GDM1 (cell line): ENCODE measurements around the gene CKM.
"Not testable (repeated sequence)": the region's sequence is repeated elsewhere in the genome, so short reads cannot be mapped to it uniquely, and the experiment has no call there.

Experiments used
- DNase-seq: peaks from one replicate; lab custom pipeline; 2025; lab: John Stamatoyannopoulos, UW

Gene CKM

GRCh38 chr19:45320997-45321775, 1.5 kb downstream of the CKM start:
- no peak for DNase-seq

DNA sequence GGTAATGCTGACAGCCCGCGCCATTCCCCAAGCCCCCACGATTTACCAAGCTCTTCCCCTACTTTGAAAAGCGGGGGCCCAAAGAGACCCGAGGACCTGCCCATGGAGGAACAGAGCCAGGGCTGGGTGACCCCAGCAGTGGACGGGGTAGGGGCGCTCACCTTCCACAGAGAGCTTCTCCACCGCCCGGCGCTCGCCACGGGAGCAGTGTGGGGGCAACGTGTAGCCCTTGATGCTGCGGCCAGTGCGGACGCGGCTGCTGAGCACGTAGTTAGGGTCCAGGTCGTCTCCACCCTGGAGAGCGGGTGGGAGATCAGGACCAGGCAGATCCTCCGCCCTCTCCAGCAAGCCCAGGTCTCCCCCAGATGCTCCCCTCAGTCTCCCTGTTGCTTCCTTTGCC, 7.4 kb downstream of the CKM start:
- no peak for DNase-seq

GRCh38 chr19:45314708-45315245, 7.9 kb downstream of the CKM start:
- DNase-seq: no peak

DNA sequence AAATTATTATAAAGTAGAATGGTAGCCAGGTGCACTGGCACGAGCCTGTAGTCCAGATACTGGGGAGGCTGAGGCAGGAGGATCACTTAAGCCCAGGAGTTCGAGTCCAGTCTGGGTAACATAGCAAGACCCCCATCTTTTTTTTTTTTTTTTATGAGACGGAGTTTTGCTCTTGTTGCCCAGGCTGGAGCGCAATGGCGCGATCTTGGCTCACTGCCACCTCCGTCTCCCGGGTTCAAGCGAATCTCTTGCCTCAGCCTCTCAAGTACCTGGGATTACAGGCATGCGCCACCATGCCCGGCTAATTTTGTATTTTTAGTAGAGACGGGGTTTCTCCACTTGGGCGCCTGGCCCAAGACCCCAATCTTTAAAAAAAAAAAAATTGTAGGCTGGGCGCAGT, 10.4 kb downstream of the CKM start:
- not testable (repeated sequence) for DNase-seq

DNA sequence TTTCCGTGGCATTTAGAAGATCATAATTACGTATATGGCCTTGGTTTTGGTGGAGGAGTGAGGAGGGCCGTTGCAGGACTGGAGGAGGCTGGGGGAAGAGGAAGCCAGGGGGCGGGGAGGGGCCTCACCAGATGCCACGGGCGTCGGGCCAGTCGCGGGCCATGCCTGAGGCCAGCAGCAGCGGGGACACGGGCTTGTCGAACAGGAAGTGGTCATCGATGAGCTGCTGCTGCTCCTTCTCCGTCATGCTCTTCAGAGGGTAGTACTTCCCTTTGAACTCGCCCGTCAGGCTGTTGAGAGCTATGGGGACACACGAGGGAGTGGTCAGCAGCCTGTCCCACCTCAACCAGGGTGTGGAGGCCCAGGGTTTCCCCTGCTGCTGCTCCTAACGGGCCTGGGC, 11.1 kb downstream of the CKM start:
- DNase-seq: peak; percentile 14

DNA sequence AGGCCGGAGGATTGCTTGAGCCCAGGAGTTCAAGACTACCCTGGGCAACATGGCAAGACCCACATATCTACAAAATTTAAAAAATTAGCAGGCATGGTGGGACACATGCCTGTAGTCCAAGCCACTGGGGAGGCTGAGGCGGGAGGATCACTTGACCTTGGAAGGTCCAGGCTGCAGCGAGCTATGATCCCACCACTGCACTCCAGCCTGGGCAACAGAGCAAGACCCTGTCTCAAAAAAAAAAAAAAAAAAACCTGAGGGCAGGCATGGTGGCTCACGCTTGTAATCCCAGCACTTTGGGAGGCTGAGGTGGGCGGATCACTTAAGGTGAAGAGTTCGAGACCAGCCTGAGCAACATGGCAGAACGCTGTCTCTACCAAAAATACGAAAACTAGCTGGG, 13.4 kb downstream of the CKM start:
- not testable (repeated sequence) for DNase-seq

GRCh38 chr19:45307361-45307760, 15.3 kb downstream of the CKM start:
- DNase-seq: no peak

DNA sequence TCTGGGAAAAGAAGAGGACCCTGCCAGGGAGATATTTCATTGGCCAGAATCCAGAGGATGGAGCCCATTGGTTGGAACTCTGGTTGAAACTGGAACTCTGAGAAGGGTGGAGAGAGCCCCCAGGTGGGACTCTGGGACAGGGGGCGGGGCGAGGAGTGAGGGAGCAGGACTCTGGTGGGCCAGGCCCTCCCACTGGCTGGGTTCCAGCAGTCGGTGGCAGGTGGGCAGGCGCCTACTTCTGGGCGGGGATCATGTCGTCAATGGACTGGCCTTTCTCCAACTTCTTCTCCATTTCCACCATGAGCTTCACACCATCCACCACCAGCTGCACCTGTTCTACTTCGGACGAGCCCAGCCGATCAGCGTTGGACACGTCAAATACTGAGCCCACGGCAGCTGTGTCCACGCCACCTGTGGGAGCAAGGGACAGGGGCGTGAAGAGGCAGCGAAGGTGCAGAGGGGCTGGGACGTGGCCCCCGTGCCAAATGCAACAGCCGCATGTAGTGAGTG, 16.1 kb downstream of the CKM start:
- no peak for DNase-seq

DNA sequence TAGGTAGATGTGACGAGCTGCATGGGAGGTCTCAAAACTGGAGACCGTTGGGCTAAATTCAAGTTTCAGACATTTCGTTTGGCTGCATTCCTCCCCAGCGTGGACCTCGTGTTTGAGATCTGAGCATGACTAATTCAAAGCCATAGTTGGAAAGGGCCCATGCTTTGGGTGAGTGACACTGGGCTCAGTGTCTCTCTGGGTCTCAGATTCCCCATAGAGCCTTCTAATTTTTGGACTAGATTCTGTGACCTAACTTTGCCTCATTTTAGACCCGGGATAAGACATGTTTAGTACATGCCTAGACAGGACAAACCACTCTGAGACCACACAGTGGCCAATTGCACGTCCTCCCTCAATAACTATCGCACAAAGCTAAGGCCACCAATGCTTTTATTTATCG, 16.6 kb downstream of the CKM start:
- DNase-seq: no peak

GRCh38 chr19:45305421-45305820, 17.3 kb downstream of the CKM start:
- DNase-seq: no peak

GRCh38 chr19:45305007-45305406, 17.7 kb downstream of the CKM start:
- DNase-seq: no peak

GRCh38 chr19:45304141-45304926, 18.3 kb downstream of the CKM start:
- no peak for DNase-seq

DNA sequence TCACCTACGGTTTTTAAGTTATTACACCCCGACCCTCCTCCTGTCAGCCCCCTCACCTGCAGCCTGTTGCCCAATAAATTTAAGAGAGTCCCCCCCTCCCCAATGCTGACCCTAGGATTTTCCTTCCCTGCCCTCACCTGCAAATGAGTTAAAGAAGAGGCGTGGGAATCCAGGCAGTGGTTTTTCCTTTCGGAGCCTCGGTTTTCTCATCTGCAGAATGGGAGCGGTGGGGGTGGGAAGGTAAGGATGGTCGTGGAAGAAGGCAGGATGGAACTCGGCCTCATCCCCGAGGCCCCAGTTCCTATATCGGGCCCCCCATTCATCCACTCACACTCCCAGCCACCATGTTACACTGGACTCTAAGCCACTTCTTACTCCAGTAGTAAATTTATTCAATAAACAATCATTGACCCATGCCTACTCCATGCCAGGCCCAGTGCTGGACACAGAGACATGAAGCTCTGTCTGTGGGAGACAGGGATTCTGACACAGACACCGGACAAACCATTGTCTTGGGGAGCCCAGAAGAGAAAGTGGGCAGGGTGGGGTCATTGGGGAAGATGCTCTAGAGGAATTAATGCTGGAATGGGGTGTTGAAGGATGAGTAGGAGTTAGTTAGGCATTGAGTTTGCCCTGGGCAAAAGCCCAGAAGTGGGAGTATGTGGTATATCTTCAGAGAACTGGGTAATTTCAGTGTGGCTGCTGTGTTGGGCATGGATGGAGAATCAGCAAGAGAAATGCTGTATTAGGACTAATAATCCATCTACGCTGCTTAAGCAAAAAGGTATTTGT, 19.2 kb downstream of the CKM start:
- no peak for DNase-seq

- DNase-seq: no peak
Observed at GRCh38 chr19:45302416-45302815, 20.3 kb downstream of the CKM start.

GRCh38 chr19:45299719-45300118, 23.0 kb downstream of the CKM start:
- DNase-seq: no peak

DNA sequence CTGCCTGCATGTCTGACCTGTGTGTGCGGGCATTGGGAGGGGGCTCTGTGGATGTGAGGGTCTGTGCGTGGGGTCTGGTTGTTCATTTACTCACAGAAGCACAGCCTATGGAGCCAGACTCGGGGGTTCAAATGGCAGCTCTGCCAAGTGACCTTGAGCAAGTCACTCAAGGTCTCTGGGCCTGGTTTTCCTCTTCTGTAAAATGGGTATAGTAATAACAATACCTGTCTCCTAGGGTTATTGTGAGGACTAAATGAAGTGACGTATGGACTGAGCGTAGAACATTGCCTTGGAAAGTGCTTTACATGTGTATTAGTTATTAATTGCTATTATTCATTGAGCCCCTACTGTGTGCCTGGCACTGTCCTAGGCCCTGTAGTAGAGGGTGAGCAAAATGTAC, 24.4 kb downstream of the CKM start:
- DNase-seq: no peak

DNA sequence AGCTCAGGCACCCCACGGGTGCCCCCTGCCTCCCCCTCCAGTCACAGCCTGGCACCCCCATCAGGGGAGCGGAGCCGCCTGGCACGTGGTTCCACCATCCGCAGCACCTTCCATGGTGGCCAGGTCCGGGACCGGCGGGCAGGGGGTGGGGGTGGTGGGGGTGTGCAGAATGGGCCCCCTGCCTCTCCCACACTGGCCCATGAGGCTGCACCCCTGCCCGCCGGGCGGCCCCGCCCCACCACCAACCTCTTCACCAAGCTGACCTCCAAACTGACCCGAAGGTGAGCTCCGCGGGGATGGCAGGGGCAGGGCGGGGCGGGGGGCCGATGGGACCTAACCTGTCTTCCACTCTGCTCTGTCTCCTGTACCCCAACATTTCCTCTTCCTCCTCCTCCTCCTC, 25.0 kb downstream of the CKM start:
- DNase-seq: no peak

DNA sequence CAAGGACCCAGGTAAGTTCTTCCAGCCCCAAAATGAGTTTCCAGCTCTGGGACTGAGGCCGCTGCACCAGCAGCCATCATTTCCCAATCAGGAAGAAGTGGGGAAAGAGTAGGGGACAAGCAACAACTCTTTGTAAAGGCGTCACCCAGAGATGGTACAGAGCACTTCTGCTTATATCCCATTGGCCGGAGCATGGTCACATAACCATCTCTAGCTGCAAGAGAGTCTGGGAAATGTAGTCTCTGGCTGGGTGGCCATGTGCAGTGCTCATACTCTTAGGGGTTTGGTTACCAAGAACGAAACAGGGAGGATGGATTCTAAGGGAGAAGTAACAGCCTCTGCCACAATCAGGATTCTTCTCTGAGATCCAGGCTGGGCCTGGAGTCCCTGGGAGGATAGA, 26.3 kb downstream of the CKM start:
- DNase-seq: no peak

- no peak for DNase-seq
Observed at GRCh38 chr19:45295873-45296272, 26.8 kb downstream of the CKM start.

- DNase-seq: no peak
Observed at GRCh38 chr19:45294291-45295029, 28.2 kb downstream of the CKM start.

- DNase-seq: no peak
Observed at GRCh38 chr19:45293682-45294081, 29.0 kb downstream of the CKM start.

- no peak for DNase-seq
Observed at GRCh38 chr19:45291834-45292233, 30.8 kb downstream of the CKM start.
